ENCODE results near the gene SLC2A5. TPM values are rescaled to one million over a fixed set of nuclear protein-coding genes. Genes with fewer than 3 reads are reported as not detected.

SLC2A5 gene
- total and polyA plus RNA-seq, 2 of the 4 experiments (the other 2 are of a cell fraction), result 0.03 to 0.18 TPM

- Histone ChIP-seq H4K5ac (ENCODE audit: low read depth, low read length) (no peak overlapping the region), H3K27me3 (ENCODE audit: control insufficient read depth, insufficient read depth, low read length) (peaks cover 10% of the 10 kb centered on the region), H4K91ac (ENCODE audit: insufficient read depth, low read depth, low read length) (no peak overlapping the region), H2BK15ac (ENCODE audit: low read depth, low read length) (no peak overlapping the region), H3K27ac (ENCODE audit: insufficient read depth, low read length) (peak overlapping the region; percentile 65; the same call in 1 of the 2 replicates), H3K4me1 (ENCODE audit: control insufficient read depth, insufficient read depth, low read length) (peaks cover 9% of the 10 kb centered on the region; the same call in 1 of the 2 replicates), H4K8ac (ENCODE audit: low read depth in 2 of 2, low read length in 2 of 2) (no peak overlapping the region), H3K4me2 (ENCODE audit: low read depth, low read length) (no peak overlapping the region; the same call in 1 of the 2 replicates), H2AK5ac (ENCODE audit: low read depth, low read length) (no peak overlapping the region), H2BK120ac (ENCODE audit: low read depth, low read length) (no peak overlapping the region; the same call in 1 of the 2 replicates), H3K4me3 (ENCODE audit: insufficient read depth, low read depth, low read length) (no peak overlapping the region), H3K79me1 (ENCODE audit: low read depth in 1 of 2, low read length in 2 of 2) (no peaks in the 10 kb centered on the region), H3K23ac (ENCODE audit: low read depth, low read length) (no peak overlapping the region), H3K14ac (replicated peaks; ENCODE audit: low read depth, low read length) (no peak overlapping the region), H2BK20ac (ENCODE audit: low read depth, low read length) (no peak overlapping the region), H3K9me3 (ENCODE audit: control insufficient read depth, insufficient read depth, low read length) (peaks cover 10% of the 10 kb centered on the region), H3K56ac (ENCODE audit: extremely low read depth, insufficient read depth, low read length) (no peak overlapping the region), H3K9ac (ENCODE audit: low read depth, low read length) (no peak overlapping the region), H2BK5ac (ENCODE audit: low read depth, low read length, poor library complexity, severe bottlenecking) (no peak overlapping the region), H3K18ac (ENCODE audit: low read depth, low read length) (no peak overlapping the region), H2AK9ac (replicated peaks; ENCODE audit: low read depth, low read length, poor library complexity) (no peak overlapping the region), H3K36me3 (ENCODE audit: control insufficient read depth, insufficient read depth, low read length) (no peaks in the 10 kb centered on the region), H4K20me1 (ENCODE audit: insufficient read depth, low read length) (no peaks in the 10 kb centered on the region), H2AFZ (replicated peaks; ENCODE audit: low read length, poor library complexity) (no peak overlapping the region), H3K9me1 (ENCODE audit: insufficient read depth, low read length) (no peaks in the 10 kb centered on the region), H3K4ac (ENCODE audit: low read depth, low read length) (no peak overlapping the region)
- BruUV-seq (replicated peaks), result no TSS peak
- in situ Hi-C loops (cut with MboI; ENCODE audit: low sequenced_read_pairs), result no loop called here
- ChIA-PET POLR2A (ENCODE audit: unreplicated experiment) (no interaction called here), CTCF (no interaction called here)
- TF ChIP-seq CEBPB (IDR thresholded peaks at IDR 0.05; ENCODE audit: low read depth, low read length) (0 out of 2 replicates have a peak, but pooled peaks have one; percentile 7), MAZ (IDR thresholded peaks at IDR 0.05; ENCODE audit: borderline replicate concordance, low read depth, low read length) (no peak), SMC3 (IDR thresholded peaks at IDR 0.05; ENCODE audit: low read depth, low read length) (no peak)
- intact Hi-C loops (cut with micrococcal nuclease), result no loop called here
- no CpG with 5 or more reads among the region's 5 CpGs for WGBS, 2 experiments (ENCODE audit: extremely low coverage in 2 of 2, insufficient read length in 1 of 2)
- dilution Hi-C loops (cut with HindIII; ENCODE audit: low sequenced_read_pairs, unreplicated experiment), result no loop called here
- DNase-seq (peak; percentile 40), ATAC-seq (ENCODE audit: low read depth) (peak; percentile 66)
Measured at GRCh38 chr1:9028921-9029705, 40.3 kb downstream of the SLC2A5 start.
